Mesodermal cell (in vitro differentiated cells): ENCODE measurements around the gene LCTL.
A peak's percentile ranks its signal among the peaks of the same experiment; 100 is the strongest.

Source experiments
- H3K27ac ChIP-seq: 2 replicates; pipeline ENCODE4 v1.7.0; 2013; ENCODE audit warnings: mild to moderate bottlenecking, low read depth, low read length, moderate library complexity; ENCODE audit not compliant: severe bottlenecking
- H3K36me3 ChIP-seq: 2 replicates; pipeline ENCODE4 v1.7.1; 2013; ENCODE audit warnings: mild to moderate bottlenecking, low read length, moderate library complexity; ENCODE audit not compliant: control insufficient read depth, insufficient read depth
- H3K4me1 ChIP-seq: one replicate; pipeline ENCODE4 v1.7.1; 2013; ENCODE audit warnings: mild to moderate bottlenecking, low read length; ENCODE audit not compliant: insufficient read depth, control insufficient read depth, poor library complexity, severe bottlenecking
- H3K4me3 ChIP-seq: 2 replicates; pipeline ENCODE4 v1.7.0; 2013; ENCODE audit warnings: low read length, control low read depth, mild to moderate bottlenecking; ENCODE audit not compliant: insufficient read depth, poor library complexity, severe bottlenecking; ENCODE audit errors: extremely low read depth
- H3K9me3 ChIP-seq: 2 replicates; pipeline ENCODE4 v1.7.1; 2013; ENCODE audit warnings: mild to moderate bottlenecking, low read length, moderate library complexity; ENCODE audit not compliant: control insufficient read depth
- WGBS, 2 experiments: methylation state at CpG; one replicate each; pipeline ENCODE4 v1.1.5; 2013; ENCODE audit warnings: missing lambda C conversion rate in 2 of 2; ENCODE audit not compliant: insufficient coverage in 2 of 2; 5-methylcytosine and 5-hydroxymethylcytosine counted together

The LCTL gene

GRCh38 chr15:66578286-66578875 lies 12.6 kb upstream of the LCTL start:
- Histone ChIP-seq H3K9me3 (peaks cover 5% of the 10 kb centered on the region), H3K4me3 (no peak overlapping the region), H3K36me3 (no peaks in the 10 kb centered on the region), H3K27ac (peak overlapping the region; percentile 23), H3K4me1 (peaks cover 19% of the 10 kb centered on the region)
- 70 to 77% methylated on average over 9 to 10 of the region's 10 CpGs for WGBS, 2 experiments

- no peaks in the 10 kb centered on the region for H3K36me3 ChIP-seq
- peaks cover 8% of the 10 kb centered on the region for H3K4me1 ChIP-seq
- peaks cover 5% of the 10 kb centered on the region for H3K9me3 ChIP-seq
- no peak overlapping the region for H3K27ac ChIP-seq
- 100% methylated on average over 1 of the region's 2 CpGs; no CpG with 5 or more reads in 1 of the 2 experiments for WGBS, 2 experiments
- no peak overlapping the region for H3K4me3 ChIP-seq
These were observed 8.8 kb upstream of the LCTL start for GRCh38 chr15:66574596-66574950.

GRCh38 chr15:66573719-66574595 lies 8.2 kb upstream of the LCTL start:
- H3K27ac ChIP-seq, result no peak overlapping the region
- H3K36me3 ChIP-seq, result no peaks in the 10 kb centered on the region
- H3K4me1 ChIP-seq, result peaks cover 8% of the 10 kb centered on the region
- no peak overlapping the region for H3K4me3 ChIP-seq
- WGBS, 2 experiments, result 90 to 96% methylated on average over 4 of the region's 10 CpGs
- peaks cover 5% of the 10 kb centered on the region for H3K9me3 ChIP-seq

- H3K9me3 ChIP-seq, result peaks cover under 1% of the 10 kb centered on the region
- H3K4me3 ChIP-seq, result no peak overlapping the region
- 96% methylated on average over 3 to 4 of the region's 7 CpGs for WGBS, 2 experiments
- no peak overlapping the region for H3K27ac ChIP-seq
- peaks cover 8% of the 10 kb centered on the region for H3K4me1 ChIP-seq
- no peaks in the 10 kb centered on the region for H3K36me3 ChIP-seq
These were observed 7.5 kb upstream of the LCTL start for GRCh38 chr15:66573348-66573718.

- WGBS, 2 experiments, result 73 to 82% methylated on average over 4 of the region's 4 CpGs
- no peak overlapping the region for H3K4me3 ChIP-seq
- H3K9me3 ChIP-seq, result no peaks in the 10 kb centered on the region
- H3K27ac ChIP-seq, result no peak overlapping the region
- H3K4me1 ChIP-seq, result peaks cover 4% of the 10 kb centered on the region
- no peaks in the 10 kb centered on the region for H3K36me3 ChIP-seq
These were observed 6.3 kb upstream of the LCTL start for GRCh38 chr15:66572146-66572545.

- 89 to 93% methylated on average over 3 to 4 of the region's 6 CpGs for WGBS, 2 experiments
- H3K9me3 ChIP-seq, result no peaks in the 10 kb centered on the region
- no peak overlapping the region for H3K4me3 ChIP-seq
- H3K4me1 ChIP-seq, result peaks cover 8% of the 10 kb centered on the region
- no peak overlapping the region for H3K27ac ChIP-seq
- H3K36me3 ChIP-seq, result no peaks in the 10 kb centered on the region
These were observed 5.2 kb upstream of the LCTL start for GRCh38 chr15:66570842-66571478.

- Histone ChIP-seq H3K36me3 (no peaks in the 10 kb centered on the region), H3K4me3 (no peak overlapping the region), H3K4me1 (peaks cover 12% of the 10 kb centered on the region), H3K27ac (no peak overlapping the region), H3K9me3 (no peaks in the 10 kb centered on the region)
- WGBS, 2 experiments, result 86 to 89% methylated on average over 3 of the region's 3 CpGs
These were observed 4.5 kb upstream of the LCTL start for GRCh38 chr15:66570327-66570726.

GRCh38 chr15:66569461-66570137 lies 3.8 kb upstream of the LCTL start:
- WGBS, 2 experiments, result 88 to 98% methylated on average over 6 to 8 of the region's 9 CpGs
- no peak overlapping the region for H3K27ac ChIP-seq
- no peak overlapping the region for H3K4me3 ChIP-seq
- no peaks in the 10 kb centered on the region for H3K9me3 ChIP-seq
- H3K4me1 ChIP-seq, result peaks cover 17% of the 10 kb centered on the region
- H3K36me3 ChIP-seq, result no peaks in the 10 kb centered on the region

GRCh38 chr15:66567897-66568296 lies 2.1 kb upstream of the LCTL start:
- Histone ChIP-seq H3K27ac (no peak overlapping the region), H3K4me1 (peaks cover 15% of the 10 kb centered on the region), H3K36me3 (no peaks in the 10 kb centered on the region), H3K4me3 (no peak overlapping the region), H3K9me3 (no peaks in the 10 kb centered on the region)
- WGBS, 2 experiments, result 91 to 100% methylated on average over 2 to 7 of the region's 7 CpGs

- H3K4me1 ChIP-seq, result peaks cover 15% of the 10 kb centered on the region
- H3K9me3 ChIP-seq, result no peaks in the 10 kb centered on the region
- no peaks in the 10 kb centered on the region for H3K36me3 ChIP-seq
- H3K4me3 ChIP-seq, result no peak overlapping the region
- 48 to 68% methylated on average over 7 to 11 of the region's 15 CpGs for WGBS, 2 experiments
- no peak overlapping the region for H3K27ac ChIP-seq
These were observed 1.2 kb upstream of the LCTL start for GRCh38 chr15:66566963-66567531.
